EH (cell line): ENCODE measurements around the gene PRKN.

ENCODE experiments used
- DNase-seq: peaks from one replicate; pipeline ENCODE4 v3.0.0-alpha.2; 2015; ENCODE audit warnings: low read depth

PRKN gene

GRCh38 chr6:162675503-162675902 lies 52.1 kb downstream of the PRKN start:
- no peak for DNase-seq

GRCh38 chr6:162674452-162674851 lies 53.1 kb downstream of the PRKN start:
- no peak for DNase-seq

- DNase-seq = no peak
These were observed 55.9 kb downstream of the PRKN start for GRCh38 chr6:162671580-162672165.

GRCh38 chr6:162670345-162670744 lies 57.2 kb downstream of the PRKN start:
- DNase-seq = no peak

- no peak for DNase-seq
These were observed 61.3 kb downstream of the PRKN start for GRCh38 chr6:162666246-162666645.

- no peak for DNase-seq
These were observed 73.8 kb downstream of the PRKN start for GRCh38 chr6:162653808-162654207.

- no peak for DNase-seq
These were observed 76.1 kb downstream of the PRKN start for GRCh38 chr6:162651505-162651904.

GRCh38 chr6:162649271-162649670 lies 78.3 kb downstream of the PRKN start:
- no peak for DNase-seq

GRCh38 chr6:162644153-162644552 lies 83.4 kb downstream of the PRKN start:
- no peak for DNase-seq

GRCh38 chr6:162640756-162641155 lies 86.8 kb downstream of the PRKN start:
- no peak for DNase-seq

GRCh38 chr6:162639951-162640350 lies 87.6 kb downstream of the PRKN start:
- no peak for DNase-seq

- DNase-seq = no peak
These were observed 88.5 kb downstream of the PRKN start for GRCh38 chr6:162638931-162639574.

GRCh38 chr6:162637317-162637716 lies 90.2 kb downstream of the PRKN start:
- no peak for DNase-seq

- no peak for DNase-seq
These were observed 91.4 kb downstream of the PRKN start for GRCh38 chr6:162636167-162636566.

- no peak for DNase-seq
These were observed 96.0 kb downstream of the PRKN start for GRCh38 chr6:162631546-162631945.

- no peak for DNase-seq
These were observed 97.5 kb downstream of the PRKN start for GRCh38 chr6:162630069-162630468.

GRCh38 chr6:162627825-162628224 lies 99.7 kb downstream of the PRKN start:
- DNase-seq = no peak

GRCh38 chr6:162627362-162627761 lies 100.2 kb downstream of the PRKN start:
- DNase-seq = no peak

GRCh38 chr6:162626869-162627268 lies 100.7 kb downstream of the PRKN start:
- DNase-seq = no peak

GRCh38 chr6:162625846-162626540 lies 101.6 kb downstream of the PRKN start:
- DNase-seq = no peak

- DNase-seq = no peak
These were observed 105.0 kb downstream of the PRKN start for GRCh38 chr6:162622572-162622971.

- DNase-seq = no peak
These were observed 106.3 kb downstream of the PRKN start for GRCh38 chr6:162621246-162621645.

- DNase-seq = no peak
These were observed 107.5 kb downstream of the PRKN start for GRCh38 chr6:162620073-162620472.
